ENCODE data around the gene SARDH. TPM values are rescaled to one million over a fixed set of nuclear protein-coding genes. Genes with fewer than 3 reads are reported as not detected.

SARDH gene
- total and polyA plus RNA-seq, 11 donors, result 0.19 to 1.7 (median 0.69) TPM

DNA sequence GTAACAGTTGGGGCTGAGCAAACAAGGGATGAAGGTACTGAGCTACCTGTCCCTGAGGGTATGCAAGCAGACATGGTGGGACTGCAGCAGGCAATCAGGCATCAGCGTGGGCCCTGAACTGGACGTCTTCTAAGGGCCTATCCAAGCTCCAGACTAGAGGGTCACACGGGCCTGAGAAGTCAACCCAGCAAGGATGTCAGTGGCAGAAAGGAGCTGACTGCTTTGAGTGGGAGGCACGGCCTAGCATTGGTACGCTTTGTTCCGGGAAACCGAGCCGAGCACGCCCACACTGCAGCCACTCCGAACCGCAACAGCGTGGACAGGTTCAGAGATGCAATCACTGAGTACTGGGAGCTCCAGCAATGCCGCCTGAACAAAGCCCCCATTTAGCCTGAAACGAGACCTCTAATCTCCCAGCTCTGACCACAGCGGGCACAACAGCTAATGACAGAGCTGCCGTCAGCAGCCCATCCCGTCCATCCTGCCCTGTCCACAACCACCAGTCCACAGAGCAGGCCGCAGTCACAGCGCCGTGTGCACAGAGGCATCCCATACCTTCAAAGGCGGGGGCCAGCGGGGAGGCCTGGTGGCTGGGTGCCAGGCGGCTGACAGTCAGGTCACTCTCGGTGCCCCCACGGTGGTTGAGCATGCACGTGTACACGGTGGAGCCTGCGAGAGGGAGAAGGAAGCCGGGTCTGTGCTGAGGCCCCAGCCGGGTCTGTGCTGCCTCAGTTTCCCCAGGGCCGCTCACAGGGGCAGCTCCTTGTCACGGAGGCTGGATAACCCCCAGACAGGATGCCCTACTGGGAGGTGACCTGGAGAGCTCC lies 44.2 kb downstream of the SARDH start:
- no peaks in the 10 kb centered on the region for H3K4me1 ChIP-seq
- intact Hi-C loops (cut with DNase I), result no loop called here
- ATAC-seq, result no peak
- DNase-seq, result peak in 2 of 5 donors; percentile 20 to 58
- no peak overlapping the region for H3K27ac ChIP-seq
- H3K4me3 ChIP-seq, result no peak overlapping the region
- 88 to 94% (median 89%) methylated on average over 10 to 32 of the region's 32 CpGs for WGBS, 4 donors
- no peaks in the 10 kb centered on the region for H3K36me3 ChIP-seq
- peaks cover 0 to 4% (median 0%) of the 10 kb centered on the region in 9 donors for H3K27me3 ChIP-seq
- no peaks in the 10 kb centered on the region for H3K9me3 ChIP-seq
- TF ChIP-seq, protein P1, sequence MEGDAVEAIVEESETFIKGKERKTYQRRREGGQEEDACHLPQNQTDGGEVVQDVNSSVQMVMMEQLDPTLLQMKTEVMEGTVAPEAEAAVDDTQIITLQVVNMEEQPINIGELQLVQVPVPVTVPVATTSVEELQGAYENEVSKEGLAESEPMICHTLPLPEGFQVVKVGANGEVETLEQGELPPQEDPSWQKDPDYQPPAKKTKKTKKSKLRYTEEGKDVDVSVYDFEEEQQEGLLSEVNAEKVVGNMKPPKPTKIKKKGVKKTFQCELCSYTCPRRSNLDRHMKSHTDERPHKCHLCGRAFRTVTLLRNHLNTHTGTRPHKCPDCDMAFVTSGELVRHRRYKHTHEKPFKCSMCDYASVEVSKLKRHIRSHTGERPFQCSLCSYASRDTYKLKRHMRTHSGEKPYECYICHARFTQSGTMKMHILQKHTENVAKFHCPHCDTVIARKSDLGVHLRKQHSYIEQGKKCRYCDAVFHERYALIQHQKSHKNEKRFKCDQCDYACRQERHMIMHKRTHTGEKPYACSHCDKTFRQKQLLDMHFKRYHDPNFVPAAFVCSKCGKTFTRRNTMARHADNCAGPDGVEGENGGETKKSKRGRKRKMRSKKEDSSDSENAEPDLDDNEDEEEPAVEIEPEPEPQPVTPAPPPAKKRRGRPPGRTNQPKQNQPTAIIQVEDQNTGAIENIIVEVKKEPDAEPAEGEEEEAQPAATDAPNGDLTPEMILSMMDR (IDR thresholded peaks at IDR 0.05), result no peak
- no peak for TF ChIP-seq POLR2A (IDR thresholded peaks at IDR 0.05)

DNA sequence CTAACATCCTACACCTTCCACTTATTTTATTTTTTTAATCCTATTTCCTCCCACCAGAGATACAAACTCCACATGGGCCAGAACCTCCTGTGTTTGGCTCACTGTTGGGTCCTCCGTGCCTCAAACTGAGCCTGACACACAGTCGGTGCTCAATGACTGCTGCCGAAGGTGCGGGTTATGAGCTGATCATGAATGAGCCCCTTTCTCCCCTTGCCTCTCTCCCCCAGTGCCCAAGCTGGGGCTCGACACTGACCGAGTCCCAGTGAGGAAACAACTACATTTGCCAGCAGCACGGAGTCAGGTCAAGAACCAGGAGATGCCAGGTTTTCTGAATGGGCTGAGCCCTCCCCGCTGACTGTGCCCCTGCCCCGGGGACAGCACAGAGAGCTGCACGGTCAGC lies 45.0 kb downstream of the SARDH start:
- ATAC-seq (no peak), DNase-seq (peak in 3 of 5 donors; percentile 6 to 16 (median 15))
- Histone ChIP-seq H3K36me3 (no peaks in the 10 kb centered on the region), H3K4me3 (no peak overlapping the region), H3K27me3 (peaks cover 0 to 4% (median 0%) of the 10 kb centered on the region in 9 donors), H3K27ac (no peak overlapping the region), H3K4me1 (no peaks in the 10 kb centered on the region), H3K9me3 (no peaks in the 10 kb centered on the region)
- intact Hi-C loops (cut with DNase I), result no loop called here
- no peak for TF ChIP-seq POLR2A (IDR thresholded peaks at IDR 0.05)
- TF ChIP-seq, protein P1 (IDR thresholded peaks at IDR 0.05), result no peak
- 92 to 94% (median 93%) methylated on average over 10 of the region's 10 CpGs for WGBS, 4 donors

DNA sequence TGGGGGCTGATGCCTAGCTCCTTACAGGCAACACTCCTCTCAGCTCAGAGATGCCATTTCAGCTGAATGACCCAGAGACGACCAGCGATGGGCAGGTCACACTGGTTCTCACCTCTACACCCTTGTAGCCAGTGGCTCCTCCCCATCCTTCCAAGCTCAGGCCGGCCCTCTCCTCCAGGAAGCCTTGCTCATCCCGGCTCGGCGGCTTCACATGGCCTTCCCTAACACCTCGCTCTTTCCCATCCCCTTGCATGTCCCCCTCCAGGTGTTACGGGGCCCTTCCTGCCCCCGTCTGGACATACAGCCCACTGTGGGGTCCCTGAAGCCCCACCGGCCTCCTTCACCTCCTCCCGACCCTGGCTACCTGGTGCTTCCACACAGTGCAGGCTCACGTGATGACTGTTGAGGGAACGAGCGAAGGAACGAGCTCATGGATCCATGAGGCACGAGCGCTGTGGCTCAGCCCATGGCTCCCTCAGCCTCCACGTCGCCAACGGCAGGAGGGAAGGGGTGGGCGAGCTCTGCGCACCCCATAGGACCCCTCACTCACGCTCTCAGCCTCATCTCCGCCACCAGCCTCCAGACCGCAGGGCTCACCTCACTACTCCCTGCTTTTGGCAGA lies 45.7 kb downstream of the SARDH start:
- Histone ChIP-seq H3K27me3 (peaks cover 0 to 4% (median 0%) of the 10 kb centered on the region in 9 donors), H3K4me3 (no peak overlapping the region), H3K36me3 (no peaks in the 10 kb centered on the region), H3K9me3 (no peaks in the 10 kb centered on the region), H3K27ac (no peak overlapping the region), H3K4me1 (no peaks in the 10 kb centered on the region)
- WGBS, 4 donors, result 88 to 92% (median 91%) methylated on average over 25 of the region's 25 CpGs
- intact Hi-C loops (cut with DNase I), result no loop called here
- no peak for TF ChIP-seq POLR2A (IDR thresholded peaks at IDR 0.05)
- TF ChIP-seq, protein P1 (IDR thresholded peaks at IDR 0.05), result no peak
- ATAC-seq (peak in 1 of 4 donors; percentile 20), DNase-seq (peak in 2 of 5 donors; percentile 13 to 15)

DNA sequence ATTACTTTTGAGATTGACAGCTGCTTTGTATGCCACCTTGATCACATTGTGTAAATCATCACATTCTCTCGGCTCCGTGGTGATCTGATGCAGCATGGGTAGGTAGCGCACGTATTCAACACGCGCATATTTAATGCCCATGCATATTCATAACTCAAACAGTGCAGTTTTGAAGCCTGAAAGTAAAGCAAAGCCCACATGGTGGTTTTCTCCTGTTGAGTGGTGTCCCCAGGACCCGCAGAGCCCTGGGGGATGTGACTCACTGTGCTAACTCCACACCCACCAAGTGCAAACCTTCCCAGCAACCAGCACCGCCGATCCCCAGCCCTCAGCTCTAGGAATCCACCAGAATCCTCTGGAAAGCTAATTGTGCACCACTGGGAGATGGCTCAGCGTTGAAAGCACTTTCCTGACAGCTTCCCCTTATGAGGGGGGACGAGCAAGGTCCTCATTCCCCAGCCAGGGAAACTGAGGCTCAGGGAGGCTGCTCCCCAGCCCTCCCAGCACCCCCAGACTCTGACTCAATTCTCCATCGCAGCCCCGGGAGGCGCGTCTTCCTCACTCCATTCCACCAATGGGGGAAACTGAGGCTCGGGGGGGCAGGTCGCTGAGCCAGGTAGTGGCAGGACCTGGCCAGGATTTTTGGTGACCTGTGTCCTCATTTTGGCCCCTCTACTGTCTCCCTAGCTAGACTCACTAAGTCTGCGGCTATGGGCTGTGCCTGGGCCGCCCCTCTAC lies 46.4 kb downstream of the SARDH start:
- peak in 3 of 5 donors; percentile 8 to 60 (median 14) for DNase-seq
- no peak for ATAC-seq
- Histone ChIP-seq H3K4me1 (peaks cover 0 to 2% (median 0%) of the 10 kb centered on the region in 12 donors), H3K27me3 (peaks cover 0 to 4% (median 0%) of the 10 kb centered on the region in 9 donors), H3K4me3 (no peak overlapping the region), H3K36me3 (no peaks in the 10 kb centered on the region), H3K27ac (no peak overlapping the region), H3K9me3 (no peaks in the 10 kb centered on the region)
- intact Hi-C loops (cut with DNase I), result no loop called here
- TF ChIP-seq POLR2A (IDR thresholded peaks at IDR 0.05), result no peak
- TF ChIP-seq, protein P1 (IDR thresholded peaks at IDR 0.05), result no peak
- 89 to 95% (median 92%) methylated on average over 13 to 19 of the region's 19 CpGs for WGBS, 4 donors

Measured in heart left ventricle (tissue), 16 donors.